Heart left ventricle (tissue), 13 donors: Measurements from ENCODE around the gene PTPRE.

Experiments
- POLR2A ChIP-seq, 2 donors: fragments of 450-650 bp; IDR thresholded peaks; one replicate each; pipeline ENCODE4 v1.6.1; 2017; ENCODE audit warnings: antibody characterized with exemption in 2 of 2, mild to moderate bottlenecking in 2 of 2, moderate library complexity in 2 of 2
- TF ChIP-seq, protein P1 (sequence below), 12 donors: fragments of 200-600 bp; sonication (generic) in 4 of 12; IDR thresholded peaks; one replicate each; pipeline versions ENCODE4 v1.5.0 to v1.8.0; 2018 to 2022; ENCODE audit warnings: antibody characterized with exemption in 12 of 12, mild to moderate bottlenecking in 5 of 12
- donor health status: ischemic (EF 13 %, LVEDD 7.1; RV severe dilation, severe dysfunction).
- donor health status: DM: no; HTN: yes; CAD: no.
- donor health status: DM: no; HTN: no; CAD: no.
- donor health status: ischemic (EF 25% LVEDD 6.9; RV normal size, moderate dysfunction).
- donor health status: ischemic (EF 25% LVEDD 5.7; RV mildly dilated, moderate dysfunction).
- donor health status: ischemic (EF 35%, LVEDD 5.7; RV mildly dilated, moderate dysfunction).
- donor health status: nonischemic (EF 11% LVEDD 7.7; RV severe dilation, severe dysfunction).
- donor health status: DM: yes; HTN: yes; CAD: no.
- donor health status: PGD.
- donor health status: ischemic (EF 29% LVEDD 5.4; RV normal size, mild dysfunction).
- donor health status: nonischemic (EF 23%, LVEDD 6.1; RV moderate dilation, normal function).

DNA sequence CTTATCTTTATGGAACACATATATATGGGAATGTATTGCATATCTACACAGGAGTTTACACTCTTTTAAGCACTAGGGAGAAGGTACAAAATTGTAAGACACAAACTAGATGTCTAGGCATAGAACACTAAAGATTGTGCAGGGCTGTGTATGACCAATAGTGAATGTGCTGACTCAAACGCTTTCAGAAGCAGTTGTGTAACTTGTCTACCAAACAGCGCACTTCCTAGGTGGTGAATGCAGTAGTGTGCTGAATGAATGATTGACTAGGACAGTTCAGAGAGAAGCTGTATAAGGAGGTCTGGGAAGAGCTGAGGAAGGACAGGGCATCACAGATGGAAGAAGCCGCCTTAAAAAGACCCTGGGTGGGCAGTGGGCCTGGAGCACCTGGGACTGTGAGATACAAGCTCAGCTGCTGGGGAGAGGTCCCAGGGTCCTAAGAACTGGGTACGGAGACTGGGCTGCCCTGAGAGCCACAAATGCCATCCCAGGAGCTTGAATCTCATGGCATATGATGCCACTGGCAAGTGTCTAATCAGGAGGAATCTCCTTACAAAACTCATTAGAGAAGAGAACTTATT, 28.3 kb upstream of the PTPRE start:
- TF ChIP-seq, protein P1, sequence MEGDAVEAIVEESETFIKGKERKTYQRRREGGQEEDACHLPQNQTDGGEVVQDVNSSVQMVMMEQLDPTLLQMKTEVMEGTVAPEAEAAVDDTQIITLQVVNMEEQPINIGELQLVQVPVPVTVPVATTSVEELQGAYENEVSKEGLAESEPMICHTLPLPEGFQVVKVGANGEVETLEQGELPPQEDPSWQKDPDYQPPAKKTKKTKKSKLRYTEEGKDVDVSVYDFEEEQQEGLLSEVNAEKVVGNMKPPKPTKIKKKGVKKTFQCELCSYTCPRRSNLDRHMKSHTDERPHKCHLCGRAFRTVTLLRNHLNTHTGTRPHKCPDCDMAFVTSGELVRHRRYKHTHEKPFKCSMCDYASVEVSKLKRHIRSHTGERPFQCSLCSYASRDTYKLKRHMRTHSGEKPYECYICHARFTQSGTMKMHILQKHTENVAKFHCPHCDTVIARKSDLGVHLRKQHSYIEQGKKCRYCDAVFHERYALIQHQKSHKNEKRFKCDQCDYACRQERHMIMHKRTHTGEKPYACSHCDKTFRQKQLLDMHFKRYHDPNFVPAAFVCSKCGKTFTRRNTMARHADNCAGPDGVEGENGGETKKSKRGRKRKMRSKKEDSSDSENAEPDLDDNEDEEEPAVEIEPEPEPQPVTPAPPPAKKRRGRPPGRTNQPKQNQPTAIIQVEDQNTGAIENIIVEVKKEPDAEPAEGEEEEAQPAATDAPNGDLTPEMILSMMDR (IDR thresholded peaks at IDR 0.05), result no peak
- TF ChIP-seq POLR2A (IDR thresholded peaks at IDR 0.05), result no peak
